GM19452 (cell line): ENCODE results near the gene NOL12.
"Not testable (repeated sequence)": the region's sequence is repeated elsewhere in the genome, so short reads cannot be mapped to it uniquely, and the experiment has no call there.

Experiments
- ATAC-seq: cut with Tn5 transposase; IDR thresholded peaks from one replicate; pipeline ENCODE4 v1.9.1; 2021; ENCODE audit not compliant: unreplicated experiment

The NOL12 gene

DNA sequence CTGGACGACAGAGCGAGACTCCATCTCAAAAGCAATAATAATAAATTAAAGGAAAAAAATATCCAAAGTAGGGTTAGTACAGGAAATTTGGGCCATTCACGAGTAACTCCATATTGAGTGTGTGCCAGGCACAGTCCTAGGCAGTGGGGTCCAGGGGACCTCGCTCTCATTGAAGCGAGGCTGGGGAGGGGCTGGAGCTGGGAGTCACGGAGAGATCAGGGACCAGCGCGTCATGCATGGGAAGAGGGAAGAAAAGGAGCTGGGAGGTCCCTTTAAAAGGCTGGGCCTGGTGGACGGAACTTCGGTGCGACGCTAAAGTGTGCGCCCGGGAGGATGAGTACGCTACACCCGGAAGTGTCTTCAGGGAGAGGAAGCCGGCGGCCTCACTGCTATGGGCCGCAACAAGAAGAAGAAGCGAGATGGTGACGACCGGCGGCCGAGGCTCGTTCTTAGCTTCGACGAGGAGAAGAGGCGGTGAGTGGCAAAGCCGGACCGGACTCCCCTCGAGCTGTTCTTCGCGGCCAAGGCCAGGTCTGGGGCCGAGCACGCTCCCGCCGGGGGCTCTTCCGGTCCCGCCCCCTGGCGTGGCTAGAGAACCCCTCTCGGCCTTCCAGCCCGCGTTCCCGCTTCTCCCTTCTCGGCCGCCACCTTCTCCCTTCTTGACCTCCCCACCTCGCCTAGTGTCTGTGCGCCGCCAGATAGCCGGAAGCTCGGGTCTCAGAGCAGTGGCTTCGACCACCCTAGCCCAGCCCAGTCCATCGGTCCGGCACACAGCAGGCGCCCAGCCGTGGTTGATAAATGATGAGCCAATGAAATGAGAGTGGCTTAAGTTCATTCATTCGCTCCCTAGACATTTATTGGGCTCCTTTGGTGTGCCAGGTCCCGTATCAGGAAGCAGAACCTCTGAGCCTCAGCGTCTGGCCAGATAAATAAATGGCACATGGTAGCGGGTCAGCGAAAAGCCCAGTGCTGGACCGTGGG, at the start of gene NOL12:
Gene NOL12, plus strand, starts transcription at position 342 of the 981 bp plus-strand sequence. Its CDS starts 50 bp downstream, at position 392.
- ATAC-seq, result peak; percentile 72

GRCh38 chr22:37636949-37637273, 49.2 kb upstream of the NOL12 start:
- no peak for ATAC-seq

DNA sequence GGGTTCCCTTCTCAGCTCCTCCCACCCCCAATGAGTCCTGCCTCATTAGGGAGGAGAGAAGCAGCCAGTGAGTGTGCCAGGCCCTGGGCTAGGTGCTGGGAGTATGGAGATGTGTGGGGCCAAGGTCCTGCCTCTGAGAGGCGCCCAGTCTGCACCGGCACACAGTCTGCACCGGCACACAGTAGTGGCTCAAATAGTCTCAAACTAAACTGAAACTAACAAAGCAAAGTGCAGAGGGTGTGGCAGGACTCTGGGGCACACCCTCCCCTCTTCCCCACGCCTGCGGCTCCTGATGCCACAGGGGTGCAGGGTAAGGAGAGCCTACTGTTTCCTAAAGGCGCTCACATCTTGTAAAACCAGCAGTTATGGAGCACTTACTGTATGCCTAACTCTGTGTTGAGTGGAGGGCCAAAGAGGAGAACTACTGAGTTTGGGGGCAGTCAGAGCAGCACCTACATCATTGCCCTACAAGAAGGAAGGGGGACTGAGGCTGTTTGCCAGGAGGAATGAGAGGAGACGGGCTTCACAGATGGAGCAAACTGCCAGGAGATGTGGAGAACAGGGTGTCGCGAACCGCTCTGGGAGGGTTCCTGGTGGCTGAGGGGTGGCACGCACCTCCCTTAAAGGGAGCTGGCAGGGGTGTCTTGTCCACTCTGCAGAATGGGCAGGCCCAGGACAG, 47.6 kb upstream of the NOL12 start:
- ATAC-seq, result no peak

GRCh38 chr22:37639070-37639760, 46.9 kb upstream of the NOL12 start, which contains the start of gene SH3BP1:
SH3BP1 (plus strand) TSS chr22:37639669; CDS start chr22:37639788, 119 bp downstream.
- ATAC-seq, result no peak

GRCh38 chr22:37639771-37640590, 46.2 kb upstream of the NOL12 start:
- ATAC-seq, result no peak

- no peak for ATAC-seq
Observed at GRCh38 chr22:37640591-37641560, 45.3 kb upstream of the NOL12 start.

DNA sequence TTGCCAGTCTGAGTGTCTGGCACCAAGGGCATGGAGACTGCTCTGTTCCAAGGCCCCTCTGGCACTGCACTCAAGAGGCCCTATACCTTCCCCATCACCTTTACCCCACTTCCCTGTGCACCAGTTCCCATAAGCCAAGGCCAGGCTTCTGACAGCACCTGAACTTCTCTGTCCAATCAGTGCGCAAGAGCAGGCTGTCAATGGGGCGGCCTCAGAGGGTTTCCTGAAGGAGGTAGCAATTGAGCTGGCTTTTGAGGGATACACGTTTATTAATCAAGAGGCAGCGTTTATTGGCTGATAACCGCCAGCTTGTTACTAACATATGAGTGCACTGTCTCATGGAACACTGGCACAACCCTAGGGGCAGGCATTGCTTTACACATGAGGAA, 44.6 kb upstream of the NOL12 start:
- ATAC-seq, result no peak

DNA sequence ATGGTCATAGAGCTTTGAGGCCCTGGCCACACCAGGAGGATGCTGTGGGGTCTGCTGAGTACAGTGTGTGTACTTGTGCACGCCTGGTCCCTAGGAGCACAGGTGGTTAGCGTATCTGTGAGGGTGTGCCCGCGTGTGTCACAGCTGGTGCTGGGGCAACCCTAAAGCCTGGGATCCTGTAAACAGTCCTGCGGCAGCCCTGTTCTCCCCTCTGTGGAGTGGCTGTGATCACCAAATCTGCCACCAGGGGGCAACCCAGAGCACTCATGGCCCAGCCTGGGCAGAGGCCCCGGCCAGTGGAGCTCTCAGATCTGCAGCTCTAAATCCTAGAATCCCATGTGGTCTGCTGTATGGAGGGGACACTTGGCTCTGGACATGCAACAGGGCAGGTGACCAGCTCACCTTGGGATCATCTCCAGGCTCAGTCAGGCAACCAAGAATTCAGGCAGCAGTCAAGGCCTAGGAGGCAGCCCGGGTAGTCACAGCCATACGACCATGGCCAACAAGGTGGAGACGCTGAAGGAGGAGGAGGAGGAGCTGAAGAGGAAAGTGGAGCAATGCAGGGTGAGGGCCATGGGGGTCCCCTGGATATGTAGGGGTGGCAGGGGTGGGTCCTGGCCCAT, 42.8 kb upstream of the NOL12 start:
- ATAC-seq, result no peak

DNA sequence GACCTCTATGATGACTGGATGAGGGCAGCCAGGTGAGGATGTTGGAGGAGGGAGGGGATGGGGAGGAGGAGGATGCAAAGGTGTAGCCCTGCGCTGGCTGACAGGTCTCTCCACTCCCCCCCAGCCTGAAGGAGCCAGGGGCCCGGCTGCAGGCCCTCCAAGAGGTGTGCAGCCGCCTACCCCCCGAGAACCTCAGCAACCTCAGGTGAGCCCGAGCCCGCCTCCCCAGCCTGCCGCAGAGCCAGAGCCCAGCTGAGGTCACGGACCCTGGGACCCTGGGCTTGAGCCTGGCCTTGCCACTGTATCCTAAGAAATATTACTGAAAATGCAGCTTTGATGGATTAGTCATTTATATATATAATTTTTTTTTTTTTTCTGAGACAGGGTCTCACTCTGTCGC, 38.8 kb upstream of the NOL12 start:
- ATAC-seq, result no peak

GRCh38 chr22:37647928-37648327, 38.2 kb upstream of the NOL12 start:
- ATAC-seq, result no peak

GRCh38 chr22:37650463-37651136, 35.5 kb upstream of the NOL12 start:
- no peak for ATAC-seq

- no peak for ATAC-seq
Observed at GRCh38 chr22:37654563-37655251, 31.4 kb upstream of the NOL12 start.

GRCh38 chr22:37655252-37655563, 30.9 kb upstream of the NOL12 start:
- no peak for ATAC-seq

DNA sequence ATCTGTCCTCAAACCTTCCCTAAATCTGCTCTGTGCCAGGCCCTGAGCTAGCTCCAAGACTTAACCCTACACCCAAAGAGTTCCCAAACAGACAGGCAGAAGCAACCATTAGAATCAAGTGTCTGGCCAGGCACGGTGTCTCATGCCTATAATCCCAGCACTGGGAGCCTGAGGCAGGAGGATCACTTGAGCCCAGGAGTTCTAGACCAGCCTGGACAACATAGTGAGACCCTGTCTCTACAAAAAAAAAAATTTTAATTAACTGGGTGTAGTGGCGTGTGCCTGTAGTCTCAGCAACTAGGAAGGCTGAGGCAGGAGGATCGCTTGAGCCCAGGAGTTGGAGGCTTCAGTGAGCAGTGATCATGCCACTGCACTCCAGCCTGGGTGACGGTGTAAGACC, 29.6 kb upstream of the NOL12 start:
- not testable (repeated sequence) for ATAC-seq

DNA sequence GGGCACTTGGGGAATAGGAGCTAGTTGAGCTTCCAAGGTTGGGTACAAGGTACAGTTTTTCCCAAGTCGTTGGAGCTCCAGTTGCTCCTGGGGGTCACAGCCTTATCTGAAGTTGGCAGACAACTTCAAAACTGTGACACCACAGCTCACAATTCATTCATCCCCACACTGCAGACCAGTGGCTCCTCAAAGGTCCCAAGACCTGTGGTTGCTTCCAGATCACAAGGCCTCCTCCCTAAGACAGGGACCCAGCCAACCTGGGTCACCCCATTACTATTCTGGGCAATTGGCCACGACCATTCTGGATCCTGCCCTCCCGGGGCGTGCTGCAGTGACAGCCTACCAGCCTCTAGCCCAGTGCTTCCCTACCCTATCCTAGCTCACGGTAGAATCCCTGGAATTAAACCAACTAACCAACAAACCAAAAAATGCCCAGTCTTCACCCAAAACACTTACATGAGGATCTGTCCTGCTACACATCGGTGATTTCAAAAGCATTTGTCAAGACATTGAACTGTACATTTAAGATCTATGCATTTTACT, 28.5 kb upstream of the NOL12 start:
- no peak for ATAC-seq

DNA sequence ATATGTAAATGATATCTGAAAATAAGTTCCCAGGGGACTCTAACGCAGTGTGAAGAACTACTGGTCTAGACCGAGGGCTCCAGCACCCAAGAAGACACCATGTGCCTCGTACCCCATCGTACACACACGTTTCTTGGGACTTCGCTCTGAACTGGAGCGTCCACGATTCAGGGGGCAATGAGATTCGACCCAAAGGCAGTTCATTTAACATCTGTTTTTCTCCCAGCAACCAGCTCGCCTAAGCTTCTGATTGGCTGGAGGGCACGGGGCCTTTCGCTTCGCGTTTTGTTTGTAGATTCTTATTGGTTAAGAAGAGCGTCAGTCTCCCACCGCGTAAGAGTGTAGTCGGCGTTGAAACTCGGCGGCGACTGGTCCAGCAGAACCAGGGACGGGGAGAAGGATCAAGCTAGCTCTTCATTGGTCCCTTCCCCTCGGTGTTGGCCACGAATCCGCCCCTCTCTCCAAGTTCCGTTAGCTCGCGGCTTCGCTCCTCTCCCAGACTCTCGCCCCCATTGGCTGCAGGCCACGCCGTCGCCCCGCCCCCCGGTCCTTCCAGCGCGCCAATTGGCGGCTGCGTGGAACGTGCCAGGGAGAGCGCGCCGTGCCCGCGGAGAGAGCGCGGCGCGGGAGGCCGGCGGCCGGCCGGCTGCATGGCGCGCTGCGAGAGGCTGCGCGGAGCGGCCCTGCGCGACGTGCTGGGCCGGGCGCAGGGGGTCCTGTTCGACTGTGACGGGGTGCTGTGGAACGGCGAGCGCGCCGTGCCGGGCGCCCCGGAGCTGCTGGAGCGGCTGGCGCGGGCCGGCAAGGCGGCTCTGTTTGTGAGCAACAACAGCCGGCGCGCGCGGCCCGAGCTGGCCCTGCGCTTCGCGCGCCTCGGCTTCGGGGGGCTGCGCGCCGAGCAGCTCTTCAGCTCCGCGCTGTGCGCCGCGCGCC, 27.7 kb upstream of the NOL12 start, which contains the start of gene PDXP:
Gene PDXP, plus strand, starts transcription at position 591 of the 933 bp plus-strand sequence. Its CDS starts 60 bp downstream, at position 651.
- ATAC-seq, result peak; percentile 79
